Measurements from ENCODE around the gene ASTL.

DNA sequence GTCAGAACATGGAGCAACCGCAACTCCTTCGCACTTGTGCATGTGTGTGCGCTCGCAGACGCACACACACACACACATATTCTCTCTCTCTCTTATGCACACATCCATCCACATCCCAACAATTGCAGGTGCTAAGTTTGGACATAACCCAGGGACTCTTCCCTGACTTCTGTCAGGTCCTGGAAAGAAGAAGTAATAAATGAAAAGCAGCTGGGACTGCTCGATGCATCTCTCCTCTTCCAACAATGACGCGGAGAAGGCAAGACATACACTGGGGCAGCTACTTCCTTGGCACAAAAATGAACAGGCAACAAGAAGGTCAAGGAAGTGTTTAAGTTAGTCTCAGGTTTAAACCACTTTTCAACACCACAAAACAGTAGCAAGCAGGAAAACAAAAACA is 46.7 kb upstream of the ASTL start:
- TF ChIP-seq, protein P1, sequence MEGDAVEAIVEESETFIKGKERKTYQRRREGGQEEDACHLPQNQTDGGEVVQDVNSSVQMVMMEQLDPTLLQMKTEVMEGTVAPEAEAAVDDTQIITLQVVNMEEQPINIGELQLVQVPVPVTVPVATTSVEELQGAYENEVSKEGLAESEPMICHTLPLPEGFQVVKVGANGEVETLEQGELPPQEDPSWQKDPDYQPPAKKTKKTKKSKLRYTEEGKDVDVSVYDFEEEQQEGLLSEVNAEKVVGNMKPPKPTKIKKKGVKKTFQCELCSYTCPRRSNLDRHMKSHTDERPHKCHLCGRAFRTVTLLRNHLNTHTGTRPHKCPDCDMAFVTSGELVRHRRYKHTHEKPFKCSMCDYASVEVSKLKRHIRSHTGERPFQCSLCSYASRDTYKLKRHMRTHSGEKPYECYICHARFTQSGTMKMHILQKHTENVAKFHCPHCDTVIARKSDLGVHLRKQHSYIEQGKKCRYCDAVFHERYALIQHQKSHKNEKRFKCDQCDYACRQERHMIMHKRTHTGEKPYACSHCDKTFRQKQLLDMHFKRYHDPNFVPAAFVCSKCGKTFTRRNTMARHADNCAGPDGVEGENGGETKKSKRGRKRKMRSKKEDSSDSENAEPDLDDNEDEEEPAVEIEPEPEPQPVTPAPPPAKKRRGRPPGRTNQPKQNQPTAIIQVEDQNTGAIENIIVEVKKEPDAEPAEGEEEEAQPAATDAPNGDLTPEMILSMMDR (IDR thresholded peaks at IDR 0.05; ENCODE audit: low read depth, low read length): no peak
- no peak for TF ChIP-seq POLR2A (IDR thresholded peaks at IDR 0.05; ENCODE audit: extremely low read depth, insufficient read length)

Data from NB4 (cell line).